ENCODE results near the gene RNF17.

RNF17 gene

DNA sequence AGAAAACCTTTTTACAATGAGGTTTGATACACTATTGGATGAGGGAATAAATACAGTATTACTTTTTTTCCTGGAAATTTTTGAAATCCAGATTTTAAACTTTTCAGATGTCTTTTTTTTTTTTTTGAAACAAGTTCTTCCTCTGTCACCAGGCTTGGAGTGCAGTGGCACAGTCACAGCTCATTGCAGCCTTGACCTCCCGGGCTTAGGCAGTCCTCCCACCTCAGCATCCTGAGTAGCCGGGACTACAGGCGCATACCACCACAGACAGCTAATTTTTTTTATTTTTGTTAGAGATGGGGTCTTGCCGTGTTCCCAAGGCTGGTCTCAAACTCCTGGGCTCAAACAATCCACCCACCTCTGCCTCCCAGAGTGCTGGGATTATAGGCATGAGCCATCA, 96.8 kb downstream of the RNF17 start:
- DNase-seq, result no peak

- no peak for DNase-seq
These were observed 97.8 kb downstream of the RNF17 start for GRCh38 chr13:24861617-24862362.

- DNase-seq, result no peak
These were observed 100.0 kb downstream of the RNF17 start for GRCh38 chr13:24863748-24864540.

DNA sequence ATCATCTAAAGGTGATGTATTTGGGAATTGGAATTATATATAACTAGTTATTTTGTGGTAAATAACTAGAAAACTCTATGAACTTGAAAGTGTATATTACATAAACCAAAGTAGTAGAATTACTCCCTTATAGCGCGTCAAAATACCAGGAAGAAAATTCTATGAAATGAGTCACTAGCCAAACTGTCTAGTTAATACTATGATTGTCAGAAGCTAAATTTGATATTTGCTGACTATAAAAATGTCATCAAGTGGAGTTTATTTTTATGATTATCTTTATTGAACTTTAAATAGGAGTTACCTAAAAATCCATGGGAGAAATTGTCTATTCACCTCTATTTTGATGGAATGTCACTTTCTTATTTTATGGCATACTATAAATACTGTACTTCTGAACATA, 100.6 kb downstream of the RNF17 start:
- DNase-seq, result no peak

DNA sequence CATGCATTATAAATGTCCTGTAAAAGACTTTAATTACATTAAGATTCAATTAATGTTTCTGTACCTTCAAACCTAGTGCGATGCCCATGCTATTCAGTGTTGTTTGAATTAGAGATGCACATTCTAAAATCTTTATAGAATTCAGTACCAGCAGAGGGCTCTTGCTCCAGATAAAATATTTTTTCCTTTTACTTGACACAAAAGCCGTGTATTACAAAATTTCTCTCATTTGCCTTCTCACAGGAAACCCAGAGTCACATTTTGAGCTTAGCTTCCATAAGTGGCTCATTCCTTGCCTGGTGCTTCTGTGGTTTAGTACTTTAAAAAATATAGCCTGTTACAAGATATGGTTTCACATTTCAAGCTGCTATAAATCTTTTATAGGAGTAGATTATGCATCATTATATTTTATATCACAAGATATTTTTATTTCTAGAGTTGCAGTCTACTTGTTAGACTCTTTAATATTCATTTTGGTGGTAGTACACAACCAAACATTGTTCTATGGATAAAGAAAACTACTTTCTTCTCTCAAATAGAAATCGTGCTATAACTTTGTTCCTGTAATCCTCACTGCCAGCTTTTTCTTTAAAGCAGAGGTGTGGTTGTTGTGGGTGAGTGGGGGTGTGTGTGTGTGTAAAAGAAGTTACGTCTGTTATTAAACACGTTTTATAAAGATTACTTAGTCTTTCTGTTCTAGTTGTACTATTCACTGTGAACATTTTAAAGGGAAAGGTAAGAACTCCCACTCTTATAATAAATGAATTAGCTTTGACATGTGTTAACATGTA, 101.4 kb downstream of the RNF17 start:
- no peak for DNase-seq

DNA sequence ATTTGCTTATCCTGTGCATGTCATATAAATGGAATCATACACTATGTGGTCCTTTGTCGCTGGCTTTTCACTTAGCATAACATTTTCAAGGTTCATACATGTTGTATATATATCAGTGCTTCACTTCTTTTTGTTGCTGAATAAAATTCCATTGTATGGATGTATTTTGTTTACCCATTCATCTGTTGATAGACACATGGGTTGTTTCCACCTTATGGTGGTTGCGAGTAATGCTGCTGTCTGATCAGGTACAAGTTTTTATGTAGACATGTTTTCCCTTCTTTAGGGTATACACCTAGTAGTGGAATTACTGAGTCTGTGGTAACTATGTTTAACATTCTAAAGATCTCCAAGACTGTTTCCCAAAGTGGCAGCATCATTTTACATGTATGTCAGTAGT, 102.5 kb downstream of the RNF17 start:
- DNase-seq, result no peak

- no peak for DNase-seq
These were observed 104.9 kb downstream of the RNF17 start for GRCh38 chr13:24868874-24869273.

DNA sequence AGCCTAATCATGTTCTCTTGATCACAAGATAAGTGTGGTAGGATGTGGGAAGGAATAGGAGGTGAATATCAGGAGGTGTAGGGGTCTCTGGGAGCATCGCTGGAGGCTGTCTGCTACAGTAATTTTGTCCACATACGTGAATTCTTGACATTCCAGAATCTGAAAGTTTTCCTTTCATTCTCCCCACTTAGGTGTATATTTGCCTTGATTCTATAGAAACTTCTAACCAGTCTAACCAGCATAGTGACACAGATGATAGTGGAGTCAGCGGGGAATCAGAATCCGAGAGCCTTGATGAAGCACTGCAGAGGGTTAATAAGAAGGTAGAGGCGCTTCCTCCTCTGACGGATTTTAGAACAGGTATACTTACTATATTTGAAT, 106.4 kb downstream of the RNF17 start:
- DNase-seq, result no peak

DNA sequence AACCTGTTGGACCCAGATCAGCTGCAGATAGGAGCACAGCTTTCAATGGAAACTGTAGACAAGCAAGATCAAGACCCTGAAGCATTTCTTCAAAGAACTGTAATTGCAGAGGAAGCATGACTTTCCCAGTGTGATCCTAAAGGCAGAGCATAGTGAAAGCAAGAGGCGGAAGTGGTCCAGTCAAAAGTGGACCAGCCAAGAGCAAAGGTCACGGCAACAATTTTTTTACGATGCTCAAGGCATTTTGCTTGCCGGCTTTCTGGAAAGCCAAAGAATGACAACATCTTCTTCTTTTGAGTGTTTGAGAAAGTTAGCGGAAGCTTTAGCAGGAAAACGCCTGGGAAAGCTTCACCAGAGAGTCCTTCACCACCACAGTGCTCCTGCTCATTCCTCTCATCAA, 111.6 kb downstream of the RNF17 start:
- no peak for DNase-seq

DNA sequence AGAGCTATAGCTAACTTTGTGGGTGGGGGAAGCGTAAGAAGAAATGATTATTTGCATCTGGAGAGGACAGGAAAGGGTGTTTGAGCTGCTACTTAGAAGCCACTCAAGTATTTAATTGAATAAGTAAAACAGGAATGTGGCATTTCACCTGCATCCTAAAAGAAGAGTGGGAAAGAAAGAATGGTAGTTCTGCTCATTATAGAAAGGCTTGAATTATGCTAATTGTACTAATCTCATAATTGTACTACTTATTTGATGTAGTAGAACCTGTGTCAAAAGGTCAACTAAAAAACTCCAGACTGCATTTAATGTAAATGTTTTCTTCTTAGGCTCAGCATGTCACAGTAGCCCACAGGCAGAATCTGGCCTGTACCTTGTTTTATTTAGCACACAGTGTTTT, 113.6 kb downstream of the RNF17 start:
- DNase-seq, result no peak

DNA sequence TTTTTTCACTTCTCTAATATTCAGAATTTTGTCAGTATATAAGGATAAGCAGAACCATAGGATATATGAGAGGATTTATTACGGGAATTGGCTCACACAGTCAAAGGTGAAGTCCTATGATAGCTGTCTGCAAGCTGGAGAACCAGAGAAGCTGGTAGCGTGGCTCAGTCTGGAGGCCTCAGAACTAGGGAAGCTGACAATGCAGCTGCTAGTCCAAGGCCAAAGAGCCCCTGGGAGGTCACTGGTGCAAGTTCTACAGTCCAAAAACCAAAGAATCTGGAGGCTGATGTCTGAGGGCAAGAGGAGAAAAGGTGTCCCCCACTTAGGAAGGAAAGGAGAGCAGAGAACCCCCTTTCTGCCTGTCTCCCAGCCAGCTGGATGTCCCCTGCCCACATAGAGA, 114.4 kb downstream of the RNF17 start:
- no peak for DNase-seq

DNA sequence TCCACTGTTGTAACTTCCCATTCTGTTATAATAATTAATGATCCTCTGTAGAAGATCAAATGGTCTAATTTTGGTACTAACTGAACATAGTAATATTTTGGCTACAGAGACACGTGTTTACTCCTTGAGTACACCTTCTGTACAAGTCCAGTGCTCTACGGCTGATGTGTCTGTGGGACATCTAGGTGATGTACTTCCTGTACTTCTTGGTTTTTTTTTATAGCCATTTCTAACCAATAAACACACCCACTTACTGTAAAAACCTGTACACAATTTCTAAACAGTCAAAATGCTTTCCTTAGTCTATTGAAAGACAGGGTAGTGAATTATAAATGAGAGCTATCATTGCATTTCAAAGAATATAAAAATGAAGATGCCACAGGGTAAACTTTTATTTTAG, 118.7 kb downstream of the RNF17 start:
- DNase-seq, result no peak

GRCh38 chr13:24887759-24888158, 123.8 kb downstream of the RNF17 start:
- DNase-seq, result no peak

- no peak for DNase-seq
These were observed 124.4 kb downstream of the RNF17 start for GRCh38 chr13:24888291-24888931.

GRCh38 chr13:24890256-24890655, 126.3 kb downstream of the RNF17 start:
- DNase-seq, result no peak

DNA sequence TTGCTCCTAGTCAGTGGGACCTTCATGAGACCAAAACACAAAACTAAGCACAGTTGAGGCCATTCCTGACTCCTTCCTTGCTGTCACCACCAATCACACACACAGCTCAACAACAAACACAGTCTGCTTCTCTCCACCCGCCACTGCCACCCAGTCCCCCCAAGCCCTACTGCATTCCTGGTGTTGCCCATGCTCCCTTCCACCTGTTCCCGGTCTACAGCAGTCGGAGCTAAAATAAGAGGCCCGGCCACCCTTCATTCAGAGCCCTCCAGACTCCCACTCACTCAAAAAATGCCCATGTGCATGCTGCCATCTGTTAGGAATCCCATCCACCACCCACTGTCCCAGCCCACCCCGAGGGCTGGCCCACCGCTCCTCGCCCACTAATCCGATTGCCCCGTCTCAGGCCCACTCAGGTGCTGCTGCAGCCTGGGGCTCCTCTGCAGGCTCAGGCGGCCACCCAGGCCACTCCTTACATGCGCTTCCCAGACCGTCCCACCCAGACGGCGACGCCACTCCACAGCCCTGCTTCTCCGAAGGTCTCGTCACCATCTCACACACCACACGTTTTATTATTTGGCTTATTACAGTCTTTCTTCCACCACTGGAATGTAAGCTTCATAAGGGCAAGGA, 127.6 kb downstream of the RNF17 start:
- DNase-seq, result no peak

DNA sequence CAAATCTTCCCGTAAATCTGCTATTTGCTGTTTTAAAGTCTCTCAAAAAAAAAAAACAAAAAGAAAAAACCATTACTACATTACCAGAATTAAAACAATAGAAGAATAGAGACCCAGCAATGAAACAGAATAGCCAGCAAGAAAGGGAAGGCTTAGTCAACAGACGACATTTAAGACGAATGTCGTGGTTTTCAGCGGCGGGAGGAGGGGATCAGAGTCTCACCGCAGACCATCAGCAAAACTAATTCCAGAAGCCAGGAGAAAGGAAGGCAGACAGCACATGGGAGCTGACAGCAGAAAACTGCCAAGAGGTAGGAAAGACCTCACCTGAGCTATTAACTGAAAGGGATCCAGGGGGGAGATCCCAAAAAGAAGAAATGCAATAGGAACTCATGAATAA, 128.9 kb downstream of the RNF17 start:
- no peak for DNase-seq

GRCh38 chr13:24893863-24894262, 129.9 kb downstream of the RNF17 start:
- DNase-seq, result no peak

DNA sequence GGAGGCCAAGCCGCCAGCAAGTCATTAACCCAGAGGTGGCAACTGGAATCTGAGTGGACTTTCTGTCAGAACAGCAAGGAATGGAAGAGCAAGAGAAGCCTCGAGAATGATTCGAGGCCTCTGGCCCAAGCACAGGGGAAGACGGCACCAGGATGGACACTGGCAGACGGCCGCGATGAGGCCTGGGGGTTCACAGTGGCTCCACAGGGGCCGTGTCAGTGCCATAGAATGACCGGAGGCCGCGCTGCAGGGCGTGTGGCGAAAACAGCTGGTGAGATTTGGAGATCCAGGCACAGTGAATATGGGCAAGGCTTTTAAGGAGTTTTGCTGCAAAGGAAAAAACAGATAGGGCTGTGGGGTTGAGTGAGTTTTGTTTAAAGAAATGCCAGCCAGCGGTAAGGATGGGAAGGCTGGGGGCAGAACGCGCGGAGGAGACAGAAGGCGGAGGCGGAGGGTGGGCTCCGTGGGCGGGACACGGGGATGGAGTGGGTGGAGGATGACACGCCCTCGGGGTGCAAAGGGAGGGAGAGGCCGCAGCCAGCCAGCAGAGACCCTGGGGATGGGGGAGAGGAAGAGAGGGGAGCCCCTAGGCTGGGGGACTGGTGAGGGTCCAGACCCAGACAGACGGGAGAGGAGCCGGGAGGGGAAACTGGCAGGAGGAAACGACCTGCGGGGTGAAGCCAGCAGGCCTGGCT, 130.5 kb downstream of the RNF17 start:
- no peak for DNase-seq

GRCh38 chr13:24894972-24895300, 131.0 kb downstream of the RNF17 start:
- DNase-seq, result no peak

- no peak for DNase-seq
These were observed 132.1 kb downstream of the RNF17 start for GRCh38 chr13:24896061-24896460.

GRCh38 chr13:24897293-24897692, 133.3 kb downstream of the RNF17 start:
- no peak for DNase-seq

Data from NCI-H446 (cell line).